GM18526 (cell line): ENCODE data around the gene BPHL.

Experiments
- POLR2A ChIP-seq: IDR thresholded peaks from 3 replicates; pipeline ENCODE4 v1.6.1; 2011; ENCODE audit not compliant: insufficient read length; ENCODE audit errors: extremely low read depth

The BPHL gene

GRCh38 chr6:3139090-3139903, 20.8 kb downstream of the BPHL start:
- no peak for TF ChIP-seq POLR2A

- no peak for TF ChIP-seq POLR2A
These were observed 21.7 kb downstream of the BPHL start for GRCh38 chr6:3140201-3140600.

GRCh38 chr6:3142536-3142935, 24.0 kb downstream of the BPHL start:
- TF ChIP-seq POLR2A: no peak

GRCh38 chr6:3143158-3143557, 24.6 kb downstream of the BPHL start:
- no peak for TF ChIP-seq POLR2A

GRCh38 chr6:3144571-3144970, 26.1 kb downstream of the BPHL start:
- TF ChIP-seq POLR2A: no peak

- TF ChIP-seq POLR2A: no peak
These were observed 29.6 kb downstream of the BPHL start for GRCh38 chr6:3147914-3148757.

- no peak for TF ChIP-seq POLR2A
These were observed 33.2 kb downstream of the BPHL start for GRCh38 chr6:3151691-3152090.

GRCh38 chr6:3152689-3153088, 34.2 kb downstream of the BPHL start:
- TF ChIP-seq POLR2A: no peak

- peak; percentile 97 for TF ChIP-seq POLR2A
These were observed 38.8 kb downstream of the BPHL start, which contains the start of gene TUBB2A for GRCh38 chr6:3157131-3157933. TUBB2A (minus strand) TSS chr6:3157544; CDS start chr6:3157463, 81 bp downstream.

GRCh38 chr6:3159805-3160781, 41.6 kb downstream of the BPHL start:
- no peak for TF ChIP-seq POLR2A

GRCh38 chr6:3162067-3162497, 43.6 kb downstream of the BPHL start:
- TF ChIP-seq POLR2A: no peak

- TF ChIP-seq POLR2A: peak; percentile 44
These were observed 44.2 kb downstream of the BPHL start for GRCh38 chr6:3162565-3163247.

- TF ChIP-seq POLR2A: no peak
These were observed 44.7 kb downstream of the BPHL start for GRCh38 chr6:3163248-3163594.

GRCh38 chr6:3164388-3164787, 45.9 kb downstream of the BPHL start:
- no peak for TF ChIP-seq POLR2A
